ENCODE measurements around the gene EHMT1.

DNA sequence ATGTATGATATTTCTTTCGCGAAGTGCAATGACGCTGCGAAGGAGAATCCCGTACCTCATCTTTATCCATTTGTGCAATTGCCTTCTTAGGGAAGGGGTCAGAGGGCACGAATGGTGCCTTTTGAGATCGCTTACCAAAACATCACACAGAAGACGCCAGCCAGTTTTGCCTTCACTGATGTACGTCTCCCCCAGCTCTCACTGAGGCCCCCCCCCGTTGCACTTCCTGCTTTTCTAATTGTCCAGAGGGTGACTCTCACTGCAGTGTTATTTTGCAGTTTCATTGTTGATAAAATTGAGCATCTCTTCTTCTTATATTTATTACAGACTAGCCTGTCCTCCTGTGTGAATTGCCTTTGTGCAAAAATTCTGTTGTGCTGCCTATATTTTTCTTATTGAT, 219.8 kb downstream of the EHMT1 start:
- TF ChIP-seq, protein P1, sequence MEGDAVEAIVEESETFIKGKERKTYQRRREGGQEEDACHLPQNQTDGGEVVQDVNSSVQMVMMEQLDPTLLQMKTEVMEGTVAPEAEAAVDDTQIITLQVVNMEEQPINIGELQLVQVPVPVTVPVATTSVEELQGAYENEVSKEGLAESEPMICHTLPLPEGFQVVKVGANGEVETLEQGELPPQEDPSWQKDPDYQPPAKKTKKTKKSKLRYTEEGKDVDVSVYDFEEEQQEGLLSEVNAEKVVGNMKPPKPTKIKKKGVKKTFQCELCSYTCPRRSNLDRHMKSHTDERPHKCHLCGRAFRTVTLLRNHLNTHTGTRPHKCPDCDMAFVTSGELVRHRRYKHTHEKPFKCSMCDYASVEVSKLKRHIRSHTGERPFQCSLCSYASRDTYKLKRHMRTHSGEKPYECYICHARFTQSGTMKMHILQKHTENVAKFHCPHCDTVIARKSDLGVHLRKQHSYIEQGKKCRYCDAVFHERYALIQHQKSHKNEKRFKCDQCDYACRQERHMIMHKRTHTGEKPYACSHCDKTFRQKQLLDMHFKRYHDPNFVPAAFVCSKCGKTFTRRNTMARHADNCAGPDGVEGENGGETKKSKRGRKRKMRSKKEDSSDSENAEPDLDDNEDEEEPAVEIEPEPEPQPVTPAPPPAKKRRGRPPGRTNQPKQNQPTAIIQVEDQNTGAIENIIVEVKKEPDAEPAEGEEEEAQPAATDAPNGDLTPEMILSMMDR (IDR thresholded peaks at IDR 0.05; ENCODE audit: poor library complexity), result no peak
- TF ChIP-seq EZH2phosphoT487 (IDR thresholded peaks at IDR 0.05; ENCODE audit: low read depth, severe bottlenecking, unreplicated experiment), result no peak
- TF ChIP-seq EZH2 (IDR thresholded peaks at IDR 0.05; ENCODE audit: borderline replicate concordance), result no peak
